MM.1S (cell line): ENCODE measurements around the gene CTNNA2.

ENCODE experiments used
- EZH2 ChIP-seq: fragments of 300-600 bp; sonication (generic); optimal IDR thresholded peaks from 2 replicates; pipeline ENCODE3; 2017; ENCODE audit warnings: low read depth, mild to moderate bottlenecking, antibody characterized with exemption, low read length, mixed read lengths
- EZH2phosphoT487 ChIP-seq: fragments of 300-600 bp; sonication (generic); IDR thresholded peaks from 2 replicates; pipeline ENCODE4 v1.6.1; 2018; ENCODE audit warnings: antibody characterized with exemption, low read length
- TF ChIP-seq, protein P1 (sequence below): fragments of 300-600 bp; sonication (generic); IDR thresholded peaks from 2 replicates; pipeline ENCODE4 v1.5.1; 2016; ENCODE audit warnings: antibody characterized with exemption, low read length, mixed read lengths

DNA sequence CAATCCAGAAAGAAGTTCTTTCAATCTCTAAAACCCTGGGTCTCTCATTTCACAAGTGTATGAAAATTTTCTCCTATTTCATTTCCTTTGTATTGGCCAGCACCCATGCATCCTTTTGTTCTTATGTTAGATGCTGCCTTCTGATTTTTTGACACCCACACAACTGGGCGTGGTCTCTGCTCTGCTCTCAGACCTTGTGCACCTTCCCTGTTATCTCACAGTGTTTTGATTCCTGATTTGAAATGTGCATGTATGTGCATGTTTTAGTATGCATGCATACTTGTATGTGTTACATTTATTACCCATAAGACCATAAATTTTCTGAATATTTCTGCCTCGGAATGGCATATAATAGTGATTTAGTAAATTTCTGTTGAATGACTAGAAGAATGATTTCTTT is 152.2 kb downstream of the CTNNA2 start:
- TF ChIP-seq, protein P1, sequence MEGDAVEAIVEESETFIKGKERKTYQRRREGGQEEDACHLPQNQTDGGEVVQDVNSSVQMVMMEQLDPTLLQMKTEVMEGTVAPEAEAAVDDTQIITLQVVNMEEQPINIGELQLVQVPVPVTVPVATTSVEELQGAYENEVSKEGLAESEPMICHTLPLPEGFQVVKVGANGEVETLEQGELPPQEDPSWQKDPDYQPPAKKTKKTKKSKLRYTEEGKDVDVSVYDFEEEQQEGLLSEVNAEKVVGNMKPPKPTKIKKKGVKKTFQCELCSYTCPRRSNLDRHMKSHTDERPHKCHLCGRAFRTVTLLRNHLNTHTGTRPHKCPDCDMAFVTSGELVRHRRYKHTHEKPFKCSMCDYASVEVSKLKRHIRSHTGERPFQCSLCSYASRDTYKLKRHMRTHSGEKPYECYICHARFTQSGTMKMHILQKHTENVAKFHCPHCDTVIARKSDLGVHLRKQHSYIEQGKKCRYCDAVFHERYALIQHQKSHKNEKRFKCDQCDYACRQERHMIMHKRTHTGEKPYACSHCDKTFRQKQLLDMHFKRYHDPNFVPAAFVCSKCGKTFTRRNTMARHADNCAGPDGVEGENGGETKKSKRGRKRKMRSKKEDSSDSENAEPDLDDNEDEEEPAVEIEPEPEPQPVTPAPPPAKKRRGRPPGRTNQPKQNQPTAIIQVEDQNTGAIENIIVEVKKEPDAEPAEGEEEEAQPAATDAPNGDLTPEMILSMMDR, result no peak
- TF ChIP-seq EZH2 (no peak), EZH2phosphoT487 (no peak)
